ENCODE data around the gene TMEM270. TPM values are rescaled to one million over a fixed set of nuclear protein-coding genes. Genes with fewer than 3 reads are reported as not detected.
"Not testable (repeated sequence)": the region's sequence is repeated elsewhere in the genome, so short reads cannot be mapped to it uniquely, and the experiment has no call there.

The TMEM270 gene
- total RNA-seq, 1 experiment from 2014 or later, result not detected

- not testable (repeated sequence) for H3K4me1 ChIP-seq (ENCODE audit: low read length); H2AFZ ChIP-seq (ENCODE audit: low read length); H3K36me3 ChIP-seq (ENCODE audit: insufficient read depth, low read length); H4K20me1 ChIP-seq (ENCODE audit: insufficient read depth, low read depth, low read length); H3K79me2 ChIP-seq (ENCODE audit: low read length); DNase-seq; H3K4me3 ChIP-seq (ENCODE audit: low read length); H3K27ac ChIP-seq (ENCODE audit: low read length); H3K4me2 ChIP-seq (ENCODE audit: low read depth, low read length, poor library complexity, severe bottlenecking); H3K9me2 ChIP-seq (replicated peaks; ENCODE audit: insufficient read depth, low read length); H3K9me3 ChIP-seq (ENCODE audit: low read length); H3K9ac ChIP-seq (ENCODE audit: low read length); H3K27me3 ChIP-seq (ENCODE audit: low read length)
Measured at GRCh38 chr7:73845701-73846195, 15.2 kb upstream of the TMEM270 start.

- Histone ChIP-seq H3K9ac (ENCODE audit: low read length) (no peak overlapping the region), H3K4me2 (ENCODE audit: low read depth, low read length, poor library complexity, severe bottlenecking) (no peak overlapping the region), H3K79me2 (ENCODE audit: low read length) (no peaks in the 10 kb centered on the region), H3K27me3 (ENCODE audit: low read length) (no peaks in the 10 kb centered on the region), H3K9me3 (ENCODE audit: low read length) (no peaks in the 10 kb centered on the region), H3K36me3 (ENCODE audit: insufficient read depth, low read length) (no peaks in the 10 kb centered on the region), H2AFZ (ENCODE audit: low read length) (no peak overlapping the region), H3K4me1 (ENCODE audit: low read length) (peaks cover 10% of the 10 kb centered on the region), H3K4me3 (ENCODE audit: low read length) (no peak overlapping the region), H3K27ac (ENCODE audit: low read length) (no peak overlapping the region), H4K20me1 (ENCODE audit: insufficient read depth, low read depth, low read length) (no peaks in the 10 kb centered on the region), H3K9me2 (replicated peaks; ENCODE audit: insufficient read depth, low read length) (no peaks in the 10 kb centered on the region)
- no peak for DNase-seq
Measured at GRCh38 chr7:73847941-73848723, 12.8 kb upstream of the TMEM270 start.

- Histone ChIP-seq H2AFZ (ENCODE audit: low read length) (no peak overlapping the region), H3K4me3 (ENCODE audit: low read length) (no peak overlapping the region), H4K20me1 (ENCODE audit: insufficient read depth, low read depth, low read length) (0 out of 2 replicates have a peak, but pooled peaks cover 2% of the 10 kb centered on the region), H3K9me2 (replicated peaks; ENCODE audit: insufficient read depth, low read length) (no peaks in the 10 kb centered on the region), H3K9ac (ENCODE audit: low read length) (no peak overlapping the region), H3K4me1 (ENCODE audit: low read length) (peaks cover 16% of the 10 kb centered on the region), H3K9me3 (ENCODE audit: low read length) (no peaks in the 10 kb centered on the region), H3K27me3 (ENCODE audit: low read length) (no peaks in the 10 kb centered on the region), H3K36me3 (ENCODE audit: insufficient read depth, low read length) (no peaks in the 10 kb centered on the region), H3K4me2 (ENCODE audit: low read depth, low read length, poor library complexity, severe bottlenecking) (no peak overlapping the region), H3K27ac (ENCODE audit: low read length) (no peak overlapping the region), H3K79me2 (ENCODE audit: low read length) (no peaks in the 10 kb centered on the region)
- no peak for DNase-seq
Measured at GRCh38 chr7:73850781-73851207, 10.2 kb upstream of the TMEM270 start.

- peak; percentile 60 for DNase-seq
- H3K79me2 ChIP-seq (ENCODE audit: low read length), result no peaks in the 10 kb centered on the region
- no peak overlapping the region for H3K27ac ChIP-seq (ENCODE audit: low read length)
- peaks cover 16% of the 10 kb centered on the region for H3K4me1 ChIP-seq (ENCODE audit: low read length)
- no peak overlapping the region for H3K4me3 ChIP-seq (ENCODE audit: low read length)
- no peak overlapping the region for H3K4me2 ChIP-seq (ENCODE audit: low read depth, low read length, poor library complexity, severe bottlenecking)
- no peak overlapping the region for H2AFZ ChIP-seq (ENCODE audit: low read length)
- 0 out of 2 replicates have a peak, but pooled peaks cover 2% of the 10 kb centered on the region for H4K20me1 ChIP-seq (ENCODE audit: insufficient read depth, low read depth, low read length)
- H3K9me2 ChIP-seq (replicated peaks; ENCODE audit: insufficient read depth, low read length), result no peaks in the 10 kb centered on the region
- H3K9me3 ChIP-seq (ENCODE audit: low read length), result no peaks in the 10 kb centered on the region
- no peaks in the 10 kb centered on the region for H3K36me3 ChIP-seq (ENCODE audit: insufficient read depth, low read length)
- no peak overlapping the region for H3K9ac ChIP-seq (ENCODE audit: low read length)
- no peaks in the 10 kb centered on the region for H3K27me3 ChIP-seq (ENCODE audit: low read length)
Measured at GRCh38 chr7:73851410-73852338, 9.3 kb upstream of the TMEM270 start.

- Histone ChIP-seq H3K27me3 (ENCODE audit: low read length) (no peaks in the 10 kb centered on the region), H4K20me1 (ENCODE audit: insufficient read depth, low read depth, low read length) (0 out of 2 replicates have a peak, but pooled peaks cover 2% of the 10 kb centered on the region), H3K4me2 (ENCODE audit: low read depth, low read length, poor library complexity, severe bottlenecking) (no peak overlapping the region), H3K9me3 (ENCODE audit: low read length) (no peaks in the 10 kb centered on the region), H3K79me2 (ENCODE audit: low read length) (no peaks in the 10 kb centered on the region), H3K27ac (ENCODE audit: low read length) (no peak overlapping the region), H3K9me2 (replicated peaks; ENCODE audit: insufficient read depth, low read length) (no peaks in the 10 kb centered on the region), H3K9ac (ENCODE audit: low read length) (no peak overlapping the region), H3K4me1 (ENCODE audit: low read length) (peaks cover 16% of the 10 kb centered on the region), H2AFZ (ENCODE audit: low read length) (no peak overlapping the region), H3K4me3 (ENCODE audit: low read length) (no peak overlapping the region), H3K36me3 (ENCODE audit: insufficient read depth, low read length) (no peaks in the 10 kb centered on the region)
- DNase-seq, result no peak
Measured at GRCh38 chr7:73852500-73852899, 8.5 kb upstream of the TMEM270 start.

- Histone ChIP-seq H3K36me3 (ENCODE audit: insufficient read depth, low read length) (no peaks in the 10 kb centered on the region), H3K27me3 (ENCODE audit: low read length) (no peaks in the 10 kb centered on the region), H3K9ac (ENCODE audit: low read length) (no peak overlapping the region), H2AFZ (ENCODE audit: low read length) (no peak overlapping the region), H3K9me2 (replicated peaks; ENCODE audit: insufficient read depth, low read length) (no peaks in the 10 kb centered on the region), H3K4me3 (ENCODE audit: low read length) (no peak overlapping the region), H3K27ac (ENCODE audit: low read length) (no peak overlapping the region), H3K79me2 (ENCODE audit: low read length) (no peaks in the 10 kb centered on the region), H3K4me1 (ENCODE audit: low read length) (peaks cover 6% of the 10 kb centered on the region; the same call in 1 of the 2 replicates), H3K9me3 (ENCODE audit: low read length) (no peaks in the 10 kb centered on the region), H3K4me2 (ENCODE audit: low read depth, low read length, poor library complexity, severe bottlenecking) (no peak overlapping the region), H4K20me1 (ENCODE audit: insufficient read depth, low read depth, low read length) (0 out of 2 replicates have a peak, but pooled peaks cover 2% of the 10 kb centered on the region)
- DNase-seq, result no peak
Measured at GRCh38 chr7:73856941-73857340, 4.0 kb upstream of the TMEM270 start.

GRCh38 chr7:73858807-73859206, 2.2 kb upstream of the TMEM270 start:
- no peak overlapping the region for H3K4me3 ChIP-seq (ENCODE audit: low read length)
- no peaks in the 10 kb centered on the region for H3K36me3 ChIP-seq (ENCODE audit: insufficient read depth, low read length)
- DNase-seq, result no peak
- no peaks in the 10 kb centered on the region for H3K9me2 ChIP-seq (replicated peaks; ENCODE audit: insufficient read depth, low read length)
- no peak overlapping the region for H3K9ac ChIP-seq (ENCODE audit: low read length)
- no peaks in the 10 kb centered on the region for H3K9me3 ChIP-seq (ENCODE audit: low read length)
- peaks cover 6% of the 10 kb centered on the region; the same call in 1 of the 2 replicates for H3K4me1 ChIP-seq (ENCODE audit: low read length)
- H3K4me2 ChIP-seq (ENCODE audit: low read depth, low read length, poor library complexity, severe bottlenecking), result no peak overlapping the region
- H3K79me2 ChIP-seq (ENCODE audit: low read length), result no peaks in the 10 kb centered on the region
- H4K20me1 ChIP-seq (ENCODE audit: insufficient read depth, low read depth, low read length), result 0 out of 2 replicates have a peak, but pooled peaks cover 2% of the 10 kb centered on the region
- no peak overlapping the region for H3K27ac ChIP-seq (ENCODE audit: low read length)
- no peaks in the 10 kb centered on the region for H3K27me3 ChIP-seq (ENCODE audit: low read length)
- no peak overlapping the region for H2AFZ ChIP-seq (ENCODE audit: low read length)

GRCh38 chr7:73861305-73861704, 346 bp downstream of the TMEM270 start:
- Histone ChIP-seq H3K4me2 (ENCODE audit: low read depth, low read length, poor library complexity, severe bottlenecking) (no peak overlapping the region), H3K36me3 (ENCODE audit: insufficient read depth, low read length) (no peaks in the 10 kb centered on the region), H3K4me1 (ENCODE audit: low read length) (no peaks in the 10 kb centered on the region), H4K20me1 (ENCODE audit: insufficient read depth, low read depth, low read length) (no peaks in the 10 kb centered on the region), H3K9me2 (replicated peaks; ENCODE audit: insufficient read depth, low read length) (no peaks in the 10 kb centered on the region), H3K27ac (ENCODE audit: low read length) (no peak overlapping the region), H3K9ac (ENCODE audit: low read length) (no peak overlapping the region), H3K27me3 (ENCODE audit: low read length) (no peaks in the 10 kb centered on the region), H2AFZ (ENCODE audit: low read length) (no peak overlapping the region), H3K9me3 (ENCODE audit: low read length) (no peaks in the 10 kb centered on the region), H3K4me3 (ENCODE audit: low read length) (no peak overlapping the region), H3K79me2 (ENCODE audit: low read length) (no peaks in the 10 kb centered on the region)
- no peak for DNase-seq

Data from Karpas-422 (cell line).